ENCODE data around the gene ATP6V0D1.

DNA sequence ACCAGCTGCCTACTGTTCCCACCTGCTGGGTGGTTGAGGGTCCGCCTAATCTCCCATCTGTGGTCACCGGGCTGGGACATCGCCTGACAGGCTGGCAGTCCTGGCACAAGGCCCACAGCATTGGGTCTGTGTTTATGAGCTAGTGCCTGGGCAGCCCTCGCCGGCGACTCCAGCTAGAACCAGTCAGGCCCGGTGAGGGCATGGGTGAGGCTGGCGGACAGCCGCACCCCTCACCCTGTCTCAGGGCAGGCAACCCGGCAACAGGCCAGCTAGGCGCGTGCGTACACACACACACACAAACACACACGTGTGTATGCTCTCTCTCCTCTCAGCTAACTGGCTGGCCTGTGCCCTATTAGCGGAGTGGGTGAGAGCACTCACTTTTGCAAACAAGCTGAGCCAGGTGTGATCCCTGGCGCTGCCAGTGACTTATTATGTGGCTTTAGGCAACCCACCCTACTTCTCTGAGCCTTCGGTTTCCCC is 39.6 kb downstream of the ATP6V0D1 start:
- TF ChIP-seq POLR2A (IDR thresholded peaks at IDR 0.05; ENCODE audit: low read length) (peak; percentile 30), GATA1 (IDR thresholded peaks at IDR 0.05; ENCODE audit: low read depth, low read length) (no peak)

Data from erythroblast (primary cell).